ENCODE data around the gene URB1.
"Not testable (repeated sequence)": the region's sequence is repeated elsewhere in the genome, so short reads cannot be mapped to it uniquely, and the experiment has no call there.

Gene URB1

GRCh38 chr21:32319012-32319411, 73.8 kb downstream of the URB1 start:
- DNase-seq (ENCODE audit: low read depth): no peak

- no peak for DNase-seq (ENCODE audit: low read depth)
Measured at GRCh38 chr21:32317726-32318125, 75.1 kb downstream of the URB1 start.

GRCh38 chr21:32316361-32317215, 76.2 kb downstream of the URB1 start:
- no peak for DNase-seq (ENCODE audit: low read depth)

GRCh38 chr21:32315511-32316281, 77.1 kb downstream of the URB1 start:
- DNase-seq (ENCODE audit: low read depth): no peak

GRCh38 chr21:32314806-32315205, 78.0 kb downstream of the URB1 start:
- no peak for DNase-seq (ENCODE audit: low read depth)

GRCh38 chr21:32312976-32313375, 79.8 kb downstream of the URB1 start:
- DNase-seq (ENCODE audit: low read depth): no peak

- DNase-seq (ENCODE audit: low read depth): no peak
Measured at GRCh38 chr21:32312326-32312725, 80.5 kb downstream of the URB1 start.

- no peak for DNase-seq (ENCODE audit: low read depth)
Measured at GRCh38 chr21:32311621-32312020, 81.2 kb downstream of the URB1 start.

- DNase-seq (ENCODE audit: low read depth): not testable (repeated sequence)
Measured at GRCh38 chr21:32310976-32311375, 81.8 kb downstream of the URB1 start.

- DNase-seq (ENCODE audit: low read depth): no peak
Measured at GRCh38 chr21:32309906-32310460, 82.8 kb downstream of the URB1 start.

GRCh38 chr21:32308696-32309095, 84.1 kb downstream of the URB1 start:
- no peak for DNase-seq (ENCODE audit: low read depth)

GRCh38 chr21:32307706-32308105, 85.1 kb downstream of the URB1 start:
- no peak for DNase-seq (ENCODE audit: low read depth)

- DNase-seq (ENCODE audit: low read depth): no peak
Measured at GRCh38 chr21:32306021-32306780, 86.6 kb downstream of the URB1 start.

- no peak for DNase-seq (ENCODE audit: low read depth)
Measured at GRCh38 chr21:32304998-32305397, 87.8 kb downstream of the URB1 start.

GRCh38 chr21:32303385-32303784, 89.4 kb downstream of the URB1 start:
- DNase-seq (ENCODE audit: low read depth): no peak

GRCh38 chr21:32302560-32302959, 90.3 kb downstream of the URB1 start:
- no peak for DNase-seq (ENCODE audit: low read depth)

GRCh38 chr21:32301596-32301995, 91.2 kb downstream of the URB1 start:
- no peak for DNase-seq (ENCODE audit: low read depth)

- DNase-seq (ENCODE audit: low read depth): no peak
Measured at GRCh38 chr21:32300117-32300681, 92.6 kb downstream of the URB1 start.

GRCh38 chr21:32299695-32300094, 93.1 kb downstream of the URB1 start:
- DNase-seq (ENCODE audit: low read depth): no peak

GRCh38 chr21:32298658-32299081, 94.1 kb downstream of the URB1 start, which contains the start of gene MRAP:
MRAP (plus strand) TSS chr21:32298855; CDS start chr21:32298972, 117 bp downstream.
- no peak for DNase-seq (ENCODE audit: low read depth)

- no peak for DNase-seq (ENCODE audit: low read depth)
Measured at GRCh38 chr21:32298148-32298559, 94.7 kb downstream of the URB1 start.

GRCh38 chr21:32297449-32297848, 95.4 kb downstream of the URB1 start:
- no peak for DNase-seq (ENCODE audit: low read depth)

Data from activated T-cell treated with anti-CD3 and anti-CD28 coated beads for 1 hour (primary cell).